Pons (tissue), 1 donor: ENCODE measurements around the gene RABGAP1.

ENCODE experiments used
- DNase-seq: peaks from one replicate; pipeline ENCODE4 v3.0.0-alpha.2; 2016; ENCODE audit warnings: low spot score

RABGAP1 gene

DNA sequence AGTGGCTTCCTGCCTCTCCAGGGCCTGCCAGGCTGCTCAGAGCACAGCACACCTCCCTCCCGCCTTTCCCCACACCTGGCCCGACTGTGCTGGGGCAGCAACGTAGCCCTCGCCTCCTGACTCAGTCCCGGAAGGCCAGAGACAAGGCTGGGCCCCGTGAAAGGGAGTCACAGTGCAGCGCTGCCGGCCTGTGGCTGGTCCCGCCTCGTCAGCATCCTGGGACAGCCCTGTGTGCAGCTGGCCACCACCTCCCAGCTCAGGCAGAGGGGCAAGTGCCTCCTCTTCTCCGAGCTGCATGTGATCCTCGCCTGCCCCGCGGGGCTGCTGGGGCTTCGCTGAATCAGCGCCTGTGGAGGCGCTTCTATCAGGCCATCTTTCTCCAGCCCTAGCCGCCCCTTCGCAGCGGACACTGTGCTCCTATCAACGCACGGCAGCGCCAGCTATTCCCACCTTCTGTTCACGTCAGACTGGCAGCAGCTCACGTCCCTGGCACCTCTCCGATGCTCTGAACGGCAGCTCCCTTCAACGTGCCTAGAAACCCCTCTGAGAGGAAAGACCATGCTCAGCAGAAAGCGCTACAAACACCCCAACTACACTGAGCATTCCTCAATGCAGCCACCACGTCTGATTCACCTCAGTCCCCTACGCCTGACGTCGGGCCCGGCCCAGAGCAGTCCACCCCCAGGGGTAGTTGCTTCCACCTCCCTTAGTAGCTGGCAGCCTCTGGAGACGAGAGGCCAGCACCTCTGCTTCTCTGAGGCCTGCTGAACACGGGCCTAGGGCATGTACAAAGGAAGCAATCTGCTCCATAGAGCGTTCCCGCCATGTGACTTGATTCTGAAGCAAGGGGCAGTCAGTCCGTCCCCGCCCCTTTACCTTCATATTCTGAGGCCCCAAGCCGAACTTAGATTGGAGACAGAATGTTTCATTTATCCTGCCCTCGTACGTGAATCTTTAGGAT lies 171.5 kb downstream of the RABGAP1 start:
- peak; percentile 46 for DNase-seq

- no peak for DNase-seq
Measured at GRCh38 chr9:123113185-123113584, 172.4 kb downstream of the RABGAP1 start.

DNA sequence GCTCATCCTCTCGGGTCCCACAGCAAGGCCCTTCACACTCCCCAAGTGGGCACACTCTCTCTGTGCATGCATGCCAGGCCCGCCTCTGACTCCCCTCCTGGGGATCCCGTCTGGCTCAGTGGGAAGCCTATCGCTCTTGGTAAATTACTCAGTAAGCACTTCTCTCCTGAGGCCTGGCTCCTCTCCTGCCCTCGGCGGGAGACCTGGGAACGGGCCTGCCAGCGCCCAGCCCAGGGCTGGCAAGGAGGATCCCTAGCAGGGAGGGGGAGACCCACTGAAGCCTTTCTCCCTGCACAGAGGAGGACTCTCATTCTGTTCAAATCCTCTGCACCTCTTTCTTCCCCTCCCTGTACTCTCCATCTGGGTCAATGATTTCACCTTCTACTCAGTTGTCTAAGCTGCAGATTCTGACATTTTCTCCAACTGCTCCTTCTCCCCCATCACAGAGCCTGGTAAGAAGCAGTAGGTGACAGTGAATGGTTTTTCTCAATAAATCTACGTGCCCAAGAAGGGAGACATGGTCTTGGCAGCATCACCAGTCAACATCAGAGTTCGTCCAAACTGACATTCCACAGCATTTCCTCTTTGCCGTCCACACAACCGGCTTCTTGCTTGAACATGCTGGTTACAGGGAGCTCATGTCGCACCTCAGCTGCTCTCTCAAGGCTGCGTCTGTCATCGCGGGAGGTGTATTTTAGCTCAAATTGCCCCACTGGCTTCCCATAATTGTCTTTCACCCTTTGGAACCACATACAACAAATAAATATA lies 174.5 kb downstream of the RABGAP1 start:
- no peak for DNase-seq

DNA sequence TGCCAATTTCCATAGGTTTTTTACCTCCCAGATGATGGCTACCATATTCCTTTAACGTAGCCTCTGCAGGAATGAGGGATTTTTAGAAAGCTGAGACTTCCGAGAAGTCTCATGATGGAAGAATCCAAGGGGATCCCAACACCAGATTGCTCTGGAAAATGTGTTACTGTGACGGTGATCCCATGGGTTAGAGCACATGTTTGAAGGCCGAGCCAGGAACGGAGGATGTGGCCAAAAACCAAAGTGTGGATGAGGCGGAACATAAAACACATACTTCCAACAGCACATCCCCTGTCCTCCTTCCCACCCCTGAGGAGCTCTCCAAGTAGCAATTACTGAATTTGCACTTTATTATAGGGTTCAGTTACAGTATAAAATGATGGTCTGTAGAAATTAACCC lies 175.2 kb downstream of the RABGAP1 start:
- DNase-seq = no peak

- DNase-seq = no peak
Measured at GRCh38 chr9:123119566-123119965, 178.7 kb downstream of the RABGAP1 start.

- DNase-seq = no peak
Measured at GRCh38 chr9:123120131-123120530, 179.3 kb downstream of the RABGAP1 start.

DNA sequence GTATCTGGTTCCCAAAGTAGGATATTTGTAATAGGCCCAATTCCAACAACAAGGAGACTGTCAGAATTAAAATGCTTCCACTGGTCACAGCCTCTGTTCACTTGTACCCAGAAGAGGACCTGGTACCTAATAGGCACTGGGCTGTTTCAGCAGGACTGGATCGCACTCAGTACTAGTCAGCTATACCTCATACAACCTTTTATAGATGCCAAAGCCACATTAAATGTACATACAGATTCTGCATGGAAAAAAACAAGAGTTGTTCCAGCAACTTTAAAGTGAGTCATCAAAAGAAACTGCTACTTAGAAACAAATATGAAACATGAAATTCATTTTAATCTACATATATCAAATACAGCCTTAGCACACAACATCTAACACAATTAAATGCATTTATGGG lies 180.1 kb downstream of the RABGAP1 start:
- no peak for DNase-seq

GRCh38 chr9:123121457-123121856 lies 180.6 kb downstream of the RABGAP1 start:
- DNase-seq = no peak

GRCh38 chr9:123127512-123128075 lies 186.8 kb downstream of the RABGAP1 start:
- DNase-seq = no peak

DNA sequence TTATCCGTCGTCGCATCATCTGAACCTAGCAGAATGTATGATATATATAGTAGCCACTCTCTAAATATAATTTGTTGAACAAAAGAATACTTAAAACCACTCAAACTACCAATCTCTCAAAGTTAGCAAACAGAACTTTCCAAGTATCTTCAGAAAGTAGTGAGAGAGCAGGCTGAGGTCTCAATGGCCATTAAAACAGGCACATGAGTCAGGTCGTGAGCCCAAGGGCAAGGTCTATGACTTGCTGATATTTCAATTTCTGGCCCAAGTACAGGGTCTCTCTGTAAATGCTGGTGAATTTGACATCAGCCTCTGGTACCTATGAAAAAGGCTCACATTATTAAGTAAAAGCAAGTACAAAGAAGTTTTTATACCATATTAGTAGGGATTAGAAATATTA lies 187.8 kb downstream of the RABGAP1 start:
- no peak for DNase-seq

DNA sequence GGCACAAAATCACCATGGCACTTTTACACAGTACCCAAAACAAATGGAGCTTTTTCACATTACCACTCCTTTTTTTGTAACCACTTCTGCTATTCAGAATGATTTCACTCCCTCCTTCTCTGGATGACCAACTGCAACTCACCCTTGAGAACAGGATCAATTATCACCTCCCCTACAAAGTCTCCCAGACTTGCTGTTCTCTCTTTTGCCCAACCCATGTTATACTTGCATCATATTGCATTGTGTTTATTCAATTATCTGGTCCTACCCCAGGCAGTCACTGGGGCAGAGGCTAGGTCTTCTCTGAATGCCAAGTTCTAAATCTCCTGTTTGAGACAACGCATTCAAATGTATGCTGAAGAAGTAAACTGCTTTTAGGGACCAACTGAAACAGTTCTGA lies 188.6 kb downstream of the RABGAP1 start:
- no peak for DNase-seq

DNA sequence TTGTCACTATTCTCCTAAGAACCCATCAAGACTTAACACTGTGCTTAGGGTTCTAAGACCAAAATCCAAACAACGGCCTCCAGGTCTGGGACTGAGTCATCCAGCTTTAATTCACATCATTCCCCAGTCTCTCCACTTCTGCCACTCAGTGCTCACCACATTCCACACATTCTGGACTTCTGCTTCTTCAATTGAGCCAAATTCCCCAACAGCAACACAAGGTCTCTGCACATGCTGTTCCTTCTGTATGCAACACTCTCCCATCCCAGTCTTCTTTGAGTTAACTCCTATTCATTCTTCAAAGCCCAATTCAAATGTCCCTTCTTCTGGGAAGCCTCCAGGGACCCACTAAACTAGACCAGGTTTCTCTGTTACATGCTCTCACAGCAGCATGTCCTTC lies 190.4 kb downstream of the RABGAP1 start:
- DNase-seq = no peak

DNA sequence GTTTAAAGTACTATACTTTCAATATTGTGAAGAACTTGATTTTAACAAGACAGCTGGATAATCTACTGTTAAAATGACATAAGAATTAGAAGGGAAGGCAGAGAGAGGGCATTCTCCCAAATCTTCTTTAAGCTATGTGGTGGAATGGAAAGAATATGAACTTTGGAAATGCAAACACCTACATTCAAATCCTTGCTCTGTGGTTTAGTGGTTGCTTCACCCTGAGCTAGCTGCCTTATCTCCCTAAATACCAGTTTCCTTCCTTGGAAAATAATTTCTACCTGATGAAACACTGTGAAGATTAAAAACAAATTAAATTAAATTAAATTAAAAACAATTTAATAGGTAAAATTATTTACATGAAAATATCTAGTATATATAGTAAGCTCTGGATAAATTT lies 191.2 kb downstream of the RABGAP1 start:
- no peak for DNase-seq

DNA sequence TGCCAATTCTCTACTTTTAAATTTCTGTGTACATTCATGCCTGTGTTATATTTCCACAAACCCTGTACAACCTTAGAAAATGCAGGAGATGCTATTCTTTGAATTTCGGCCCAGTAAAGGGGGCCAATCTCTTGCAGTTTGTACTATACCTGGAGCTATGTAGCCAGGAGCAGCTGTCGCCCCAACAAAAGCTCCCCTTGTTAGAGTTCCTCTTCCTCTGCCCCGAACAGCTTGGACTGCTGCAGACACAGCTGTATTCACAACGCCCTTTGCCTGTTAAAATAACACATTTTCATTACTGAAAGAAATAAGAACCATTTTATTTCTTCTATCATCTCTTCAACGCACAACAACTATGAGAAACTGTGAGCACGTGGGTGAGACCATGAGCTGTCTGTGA lies 191.9 kb downstream of the RABGAP1 start:
- DNase-seq = no peak

DNA sequence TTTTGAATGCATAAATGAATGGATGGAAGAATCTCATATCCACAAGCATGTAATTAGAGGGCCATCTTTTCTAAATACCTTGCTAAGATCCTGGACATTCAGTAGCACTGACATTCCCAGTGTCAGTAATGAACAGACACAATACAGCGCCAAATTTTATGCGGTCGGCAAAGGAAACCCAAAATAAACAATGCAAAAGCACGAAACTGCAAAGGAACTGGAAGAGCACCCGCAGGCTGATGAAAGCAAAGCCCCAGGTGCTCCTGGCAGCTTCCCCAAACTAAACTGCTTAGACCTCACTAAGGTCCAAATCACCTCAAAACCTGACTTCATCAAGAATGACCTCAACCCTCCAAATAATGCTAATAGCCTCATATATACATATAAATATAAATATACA lies 194.6 kb downstream of the RABGAP1 start:
- no peak for DNase-seq

GRCh38 chr9:123138163-123138562 lies 197.3 kb downstream of the RABGAP1 start:
- DNase-seq = no peak

- DNase-seq = no peak
Measured at GRCh38 chr9:123149067-123149466, 208.2 kb downstream of the RABGAP1 start.

- no peak for DNase-seq
Measured at GRCh38 chr9:123150708-123151503, 210.1 kb downstream of the RABGAP1 start.
